VCaP (cell line): Measurements from ENCODE around the gene AFAP1.

ENCODE experiments used
- H3K27ac ChIP-seq: fragments of 450-650 bp; 2 replicates; pipeline ENCODE4 v1.5.1; 2017
- CTCF ChIP-seq: fragments of 450-650 bp; conservative IDR thresholded peaks from 2 replicates; pipeline ENCODE4 v1.5.1; 2017; ENCODE audit warnings: mild to moderate bottlenecking, moderate library complexity

The AFAP1 gene

GRCh38 chr4:7709431-7709830 is 230.2 kb downstream of the AFAP1 start:
- H3K27ac ChIP-seq = no peak overlapping the region
- no peak for TF ChIP-seq CTCF

DNA sequence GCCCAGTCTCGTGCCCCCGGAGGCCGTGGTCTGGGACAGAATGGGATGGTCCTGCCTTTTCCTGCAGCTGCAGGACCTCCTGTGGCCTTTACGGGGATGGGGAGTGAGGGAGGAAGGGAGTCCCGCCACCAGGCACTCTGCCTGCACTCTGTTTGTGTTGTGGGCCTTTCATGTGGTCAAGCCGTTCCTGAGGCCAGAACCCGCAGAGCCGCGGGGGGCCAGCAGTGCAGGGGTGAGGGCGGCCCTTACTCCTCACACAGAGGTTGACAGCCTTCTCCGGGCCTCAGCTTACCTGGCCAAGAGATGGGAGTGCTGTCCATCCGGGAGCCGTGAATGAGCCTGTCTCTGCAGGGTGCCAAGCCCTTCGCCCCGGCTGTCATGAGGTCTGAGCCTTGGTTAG is 230.7 kb downstream of the AFAP1 start:
- no peak for TF ChIP-seq CTCF
- no peak overlapping the region for H3K27ac ChIP-seq
